Muscle layer of colon (tissue), 2 donors: ENCODE results near the gene SYT14.

Source experiments
- H3K27ac ChIP-seq: one replicate; pipeline ENCODE4 v1.7.0; 2013; ENCODE audit warnings: low read depth, mild to moderate bottlenecking, low read length, moderate library complexity
- H3K27me3 ChIP-seq, 2 donors: one replicate each; pipeline ENCODE4 v1.7.0; 2013; ENCODE audit warnings: low read length in 2 of 2, mild to moderate bottlenecking in 2 of 2; ENCODE audit not compliant: insufficient read depth in 2 of 2, control insufficient read depth in 1 of 2
- H3K36me3 ChIP-seq: one replicate; pipeline ENCODE4 v1.7.0; 2013; ENCODE audit warnings: mild to moderate bottlenecking, low read length; ENCODE audit not compliant: insufficient read depth
- H3K4me1 ChIP-seq: one replicate; pipeline ENCODE4 v1.7.0; 2013; ENCODE audit warnings: mild to moderate bottlenecking, low read length; ENCODE audit not compliant: insufficient read depth
- H3K4me3 ChIP-seq, 2 donors: one replicate each; pipeline ENCODE4 v1.7.0; 2013; ENCODE audit warnings: low read length in 2 of 2, low read depth in 1 of 2, mild to moderate bottlenecking in 1 of 2, moderate library complexity in 1 of 2
- H3K9ac ChIP-seq: one replicate; pipeline ENCODE4 v1.7.0; 2013; ENCODE audit warnings: low read length
- H3K9me3 ChIP-seq: one replicate; pipeline ENCODE4 v1.7.0; 2013; ENCODE audit warnings: mild to moderate bottlenecking, low read length
- donor health status: abdominal sarcoma.
- donor health status: Adenocarcinoma of cecum.

Gene SYT14

DNA sequence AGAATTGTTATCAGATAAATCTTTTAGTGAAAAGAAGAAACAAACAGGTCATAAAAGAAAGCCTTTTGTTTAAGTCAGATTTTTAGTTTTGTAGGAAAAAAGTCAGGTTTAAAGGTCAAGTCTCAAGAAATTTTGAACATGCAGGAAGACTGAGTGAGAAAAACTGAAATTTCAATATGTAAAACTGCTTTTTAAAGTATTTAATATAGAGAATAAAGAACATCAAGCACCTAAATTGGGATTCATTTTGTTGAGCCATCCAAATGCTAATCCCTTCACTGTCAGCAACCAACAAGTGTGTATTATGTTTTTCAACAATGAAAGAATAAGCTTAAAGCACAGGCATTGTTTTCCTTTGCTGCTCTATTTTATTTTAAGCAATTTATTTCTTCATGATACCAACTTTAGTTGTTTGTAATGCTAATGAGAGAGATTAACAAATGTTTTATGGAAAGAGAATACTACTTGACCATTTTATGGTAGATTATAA is 179.7 kb downstream of the SYT14 start:
- Histone ChIP-seq H3K27ac (no peak overlapping the region), H3K27me3 (no peaks in the 10 kb centered on the region), H3K9ac (no peak overlapping the region), H3K4me3 (no peak overlapping the region), H3K4me1 (no peaks in the 10 kb centered on the region), H3K9me3 (no peaks in the 10 kb centered on the region), H3K36me3 (no peaks in the 10 kb centered on the region)

DNA sequence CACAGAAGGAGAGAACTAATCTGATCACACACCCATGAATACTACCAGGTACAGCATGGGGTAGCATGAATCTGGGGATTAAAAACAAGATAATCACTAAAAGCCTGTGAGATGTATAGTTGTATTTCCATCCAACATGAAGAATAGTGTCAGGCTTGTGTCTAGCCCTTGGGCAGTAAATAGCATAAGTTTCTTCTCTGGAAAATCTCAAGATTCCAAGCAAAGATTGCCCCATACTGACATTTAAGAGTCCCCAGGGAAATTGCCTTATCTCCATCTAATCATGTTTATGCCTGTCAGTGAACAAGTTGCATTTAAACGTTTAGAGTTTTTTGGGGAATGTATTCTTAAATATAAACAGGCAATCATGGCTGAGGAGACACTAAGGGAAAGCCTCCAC is 185.4 kb downstream of the SYT14 start:
- Histone ChIP-seq H3K27ac (no peak overlapping the region), H3K27me3 (no peaks in the 10 kb centered on the region), H3K4me1 (no peaks in the 10 kb centered on the region), H3K36me3 (no peaks in the 10 kb centered on the region), H3K9me3 (no peaks in the 10 kb centered on the region), H3K4me3 (no peak overlapping the region), H3K9ac (no peak overlapping the region)

DNA sequence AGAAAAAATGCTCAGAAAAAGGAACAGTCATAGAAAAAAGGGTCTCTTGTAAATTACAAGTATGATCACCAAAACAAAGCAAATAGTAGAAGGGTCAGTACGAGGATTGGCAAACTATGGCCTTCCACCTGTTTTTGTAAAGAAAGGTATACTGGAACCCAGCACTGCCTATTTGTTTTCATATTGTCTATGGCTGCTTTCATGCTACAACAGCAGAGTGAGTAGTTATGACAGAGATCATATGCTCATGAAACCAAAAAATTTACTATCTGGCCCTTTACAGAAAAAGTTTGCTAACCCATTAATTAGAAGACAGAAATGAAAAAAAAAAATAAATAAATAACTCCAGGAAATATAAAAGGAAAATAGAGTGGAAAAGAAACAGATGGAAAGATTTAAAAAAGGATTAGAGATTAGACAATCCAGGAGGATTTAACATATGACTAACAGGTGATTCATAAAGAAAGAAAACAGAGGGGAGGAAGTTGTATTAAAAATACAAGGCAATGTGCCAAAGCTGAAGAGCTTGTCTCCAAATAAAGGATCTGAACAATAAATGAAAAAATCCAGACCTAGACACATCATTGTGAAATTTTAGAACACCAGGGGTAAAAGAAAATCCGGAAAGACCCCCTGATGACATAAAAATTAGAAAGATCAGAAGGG is 186.0 kb downstream of the SYT14 start:
- Histone ChIP-seq H3K27ac (no peak overlapping the region), H3K9me3 (no peaks in the 10 kb centered on the region), H3K9ac (no peak overlapping the region), H3K36me3 (no peaks in the 10 kb centered on the region), H3K27me3 (no peaks in the 10 kb centered on the region), H3K4me3 (no peak overlapping the region), H3K4me1 (no peaks in the 10 kb centered on the region)

DNA sequence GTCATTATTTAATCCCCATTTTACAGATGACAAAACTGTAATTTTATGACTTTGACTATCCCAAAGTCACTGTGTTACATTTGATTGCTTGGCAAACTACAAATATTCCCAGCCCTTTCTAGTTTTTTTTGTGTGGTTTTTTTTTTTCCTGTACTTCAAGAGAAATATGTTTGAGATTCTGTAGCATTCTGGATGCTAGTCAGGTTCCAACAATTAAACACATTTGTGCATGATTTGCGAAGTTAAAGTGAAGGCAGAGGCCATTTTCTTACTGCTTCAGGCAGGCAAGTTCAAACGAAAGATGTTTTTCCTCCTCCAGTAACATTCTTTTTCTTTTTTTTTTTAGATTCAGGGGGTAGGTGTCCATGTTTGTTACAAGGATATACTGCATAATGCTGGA is 186.7 kb downstream of the SYT14 start:
- H3K4me3 ChIP-seq = no peak overlapping the region
- H3K9ac ChIP-seq = no peak overlapping the region
- no peaks in the 10 kb centered on the region for H3K27me3 ChIP-seq
- H3K27ac ChIP-seq = no peak overlapping the region
- H3K9me3 ChIP-seq = no peaks in the 10 kb centered on the region
- H3K4me1 ChIP-seq = no peaks in the 10 kb centered on the region
- H3K36me3 ChIP-seq = no peaks in the 10 kb centered on the region

DNA sequence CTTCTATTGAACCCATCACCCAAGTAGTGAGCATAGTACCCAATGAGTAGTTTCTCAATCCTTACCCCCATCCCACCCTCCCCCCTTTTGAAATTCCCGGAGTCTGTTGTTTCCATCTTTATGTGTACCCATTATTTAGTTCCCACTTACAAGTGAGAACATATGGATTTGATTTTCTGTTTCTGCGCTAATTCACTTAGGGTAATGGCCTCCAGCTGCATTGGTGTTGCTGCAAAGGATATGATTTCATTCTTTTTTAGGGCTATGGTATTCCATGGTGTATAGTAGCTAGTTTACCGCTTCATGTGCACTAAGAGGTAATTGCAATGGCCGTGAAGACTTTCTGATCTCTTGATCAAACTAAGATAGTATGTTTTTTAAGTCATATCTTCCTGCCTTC is 187.1 kb downstream of the SYT14 start:
- H3K4me1 ChIP-seq = no peaks in the 10 kb centered on the region

DNA sequence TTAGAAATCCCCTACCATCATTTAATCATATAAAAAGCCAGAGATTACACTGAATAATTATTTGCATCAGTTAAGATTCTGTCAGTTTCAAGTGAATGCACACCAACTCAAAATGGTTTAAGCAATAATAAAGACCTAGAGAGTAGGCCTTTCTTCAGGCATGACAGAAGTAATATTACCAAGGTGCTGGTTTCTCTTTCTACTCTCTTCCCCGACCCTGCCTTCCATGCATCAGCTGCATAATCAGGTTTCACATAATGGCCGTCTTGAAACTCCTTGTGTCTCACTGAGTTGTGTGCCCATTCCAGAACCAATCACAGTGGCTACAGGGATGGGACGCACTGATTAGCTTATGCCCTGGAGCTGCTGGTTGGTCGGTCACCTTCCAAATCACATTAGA is 191.1 kb downstream of the SYT14 start:
- H3K4me3 ChIP-seq = no peak overlapping the region
- H3K4me1 ChIP-seq = no peaks in the 10 kb centered on the region
- H3K36me3 ChIP-seq = no peaks in the 10 kb centered on the region
- no peak overlapping the region for H3K27ac ChIP-seq
- no peak overlapping the region for H3K9ac ChIP-seq
- no peaks in the 10 kb centered on the region for H3K27me3 ChIP-seq
- no peaks in the 10 kb centered on the region for H3K9me3 ChIP-seq

More for the DNA sequence above, 187.1 kb downstream of the SYT14 start:
- Histone ChIP-seq H3K27ac (no peak overlapping the region), H3K4me3 (no peak overlapping the region), H3K36me3 (no peaks in the 10 kb centered on the region), H3K27me3 (no peaks in the 10 kb centered on the region), H3K9me3 (no peaks in the 10 kb centered on the region), H3K9ac (no peak overlapping the region)

DNA sequence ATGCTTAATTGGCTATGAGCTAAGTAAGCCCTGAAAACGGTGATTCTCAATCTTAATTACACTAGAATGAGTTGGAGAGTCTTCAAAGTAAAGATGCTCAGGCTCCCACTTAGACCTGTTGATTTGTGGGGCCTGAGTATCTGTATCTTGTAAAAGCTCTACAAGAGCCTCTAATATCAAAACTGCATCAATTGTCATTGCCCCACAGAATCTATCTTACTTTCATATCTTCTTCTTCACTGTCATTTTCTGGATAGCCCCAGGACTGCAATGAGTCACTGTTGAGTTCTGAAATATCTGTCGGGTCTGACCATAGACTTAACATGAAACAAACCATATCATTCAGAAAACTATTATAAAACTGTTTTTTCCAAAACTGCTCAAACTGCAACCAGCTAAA is 191.7 kb downstream of the SYT14 start:
- Histone ChIP-seq H3K36me3 (no peaks in the 10 kb centered on the region), H3K9ac (no peak overlapping the region), H3K27me3 (no peaks in the 10 kb centered on the region), H3K9me3 (no peaks in the 10 kb centered on the region), H3K4me1 (no peaks in the 10 kb centered on the region), H3K27ac (no peak overlapping the region), H3K4me3 (no peak overlapping the region)

DNA sequence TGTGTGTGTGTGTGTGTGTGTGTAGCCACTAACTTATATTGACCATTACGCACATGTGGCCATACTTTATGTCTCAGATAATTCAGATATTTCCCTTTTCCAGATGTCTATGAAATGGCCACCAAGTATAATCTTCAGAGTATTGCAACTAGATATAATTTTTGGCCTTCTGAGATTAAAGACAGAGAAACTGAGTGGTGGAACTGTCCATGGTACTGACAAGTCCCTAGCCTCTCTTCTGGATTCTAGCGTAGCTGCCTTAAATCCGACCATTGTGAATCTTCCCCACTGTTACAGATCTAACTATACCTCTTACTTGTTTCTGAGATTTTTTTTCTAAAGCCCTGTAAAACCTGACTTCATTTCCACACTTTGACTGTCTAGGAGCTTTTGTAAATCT is 194.6 kb downstream of the SYT14 start:
- H3K4me3 ChIP-seq = no peak overlapping the region
- H3K9me3 ChIP-seq = no peaks in the 10 kb centered on the region
- no peaks in the 10 kb centered on the region for H3K36me3 ChIP-seq
- H3K27ac ChIP-seq = no peak overlapping the region
- H3K4me1 ChIP-seq = no peaks in the 10 kb centered on the region
- H3K27me3 ChIP-seq = no peaks in the 10 kb centered on the region
- no peak overlapping the region for H3K9ac ChIP-seq

DNA sequence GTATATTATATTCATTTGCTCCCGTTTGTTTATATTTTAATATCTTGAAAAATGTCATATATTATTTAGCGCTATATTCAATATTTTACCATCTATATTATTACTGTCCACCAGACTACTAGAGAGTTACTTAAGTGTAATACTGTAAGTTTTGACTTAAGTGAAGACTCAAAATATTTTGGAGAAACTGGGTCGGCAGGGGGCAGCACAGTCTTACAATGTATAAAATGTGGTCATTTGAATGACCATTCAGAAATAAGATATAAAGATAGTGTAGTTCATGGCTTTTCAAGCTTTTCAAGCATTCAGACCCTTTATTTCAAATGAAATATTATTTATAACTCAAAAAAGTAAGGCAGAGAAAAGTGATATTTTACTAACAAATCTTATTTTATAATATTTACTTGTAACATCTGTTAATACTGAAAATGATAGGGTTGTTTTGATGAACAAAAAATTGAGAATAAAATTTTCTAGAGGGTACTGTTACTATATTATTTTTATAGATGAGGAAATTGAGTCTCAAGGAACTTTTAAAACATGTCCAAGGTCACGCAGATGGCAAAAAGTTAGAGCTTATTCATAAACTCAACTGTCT is 205.5 kb downstream of the SYT14 start:
- H3K36me3 ChIP-seq = no peaks in the 10 kb centered on the region
- H3K4me1 ChIP-seq = no peaks in the 10 kb centered on the region
- H3K27ac ChIP-seq = no peak overlapping the region
- H3K9me3 ChIP-seq = no peaks in the 10 kb centered on the region
- no peak overlapping the region for H3K9ac ChIP-seq
- H3K27me3 ChIP-seq = no peaks in the 10 kb centered on the region
- H3K4me3 ChIP-seq = no peak overlapping the region

DNA sequence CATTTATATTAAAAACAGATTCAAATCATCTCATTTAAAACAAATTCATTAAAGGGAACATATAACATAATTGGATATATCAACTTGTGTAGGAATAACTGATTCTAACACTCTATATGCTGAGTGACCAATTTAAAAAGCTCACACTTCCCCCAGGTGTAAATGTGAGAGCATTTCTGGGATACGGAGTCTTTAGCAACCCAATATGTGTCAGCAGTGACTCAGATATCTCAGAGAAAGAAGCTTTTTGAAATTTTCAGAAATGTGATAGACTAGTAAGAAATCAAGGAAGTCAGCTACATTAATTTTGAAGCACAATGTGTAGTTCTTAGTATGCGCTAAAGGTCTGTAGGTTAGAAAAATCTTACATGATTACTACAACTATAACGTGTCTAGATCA is 206.7 kb downstream of the SYT14 start:
- Histone ChIP-seq H3K27me3 (no peaks in the 10 kb centered on the region), H3K9ac (no peak overlapping the region), H3K36me3 (no peaks in the 10 kb centered on the region)

DNA sequence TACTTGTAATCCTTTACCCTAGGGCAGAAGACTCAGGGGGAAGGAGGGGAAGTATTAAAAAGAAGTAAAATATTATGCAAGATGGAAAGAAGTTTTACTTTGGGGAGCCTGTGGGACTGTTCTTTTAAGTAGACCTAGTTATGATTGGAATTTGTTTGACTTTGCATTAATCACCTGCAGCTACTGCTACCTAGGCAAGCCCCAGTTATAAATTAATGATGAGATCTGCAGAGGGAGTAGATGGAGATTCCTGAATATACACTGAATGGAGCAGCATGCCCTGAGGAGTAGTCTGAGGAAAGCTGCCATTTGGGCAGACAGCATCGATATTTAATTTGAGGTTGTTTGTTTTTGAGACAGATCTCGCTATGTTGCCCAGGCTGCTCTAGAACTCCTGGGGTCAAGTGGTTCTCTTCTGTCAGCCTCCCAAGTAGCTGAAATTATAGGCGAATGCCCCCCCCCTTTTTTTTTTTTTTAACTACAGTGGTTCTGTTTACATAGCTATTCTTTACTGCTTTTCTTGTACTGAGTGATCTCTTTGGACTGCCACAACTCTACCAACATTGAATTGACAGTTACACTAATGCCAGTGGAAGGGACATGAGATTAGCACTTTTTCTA is 213.1 kb downstream of the SYT14 start:
- Histone ChIP-seq H3K27ac (no peak overlapping the region), H3K27me3 (no peaks in the 10 kb centered on the region), H3K36me3 (no peaks in the 10 kb centered on the region), H3K4me3 (no peak overlapping the region), H3K9ac (no peak overlapping the region), H3K4me1 (no peaks in the 10 kb centered on the region), H3K9me3 (no peaks in the 10 kb centered on the region)

More for the DNA sequence above, 206.7 kb downstream of the SYT14 start:
- Histone ChIP-seq H3K9me3 (no peaks in the 10 kb centered on the region), H3K4me1 (no peaks in the 10 kb centered on the region), H3K4me3 (no peak overlapping the region), H3K27ac (no peak overlapping the region)

DNA sequence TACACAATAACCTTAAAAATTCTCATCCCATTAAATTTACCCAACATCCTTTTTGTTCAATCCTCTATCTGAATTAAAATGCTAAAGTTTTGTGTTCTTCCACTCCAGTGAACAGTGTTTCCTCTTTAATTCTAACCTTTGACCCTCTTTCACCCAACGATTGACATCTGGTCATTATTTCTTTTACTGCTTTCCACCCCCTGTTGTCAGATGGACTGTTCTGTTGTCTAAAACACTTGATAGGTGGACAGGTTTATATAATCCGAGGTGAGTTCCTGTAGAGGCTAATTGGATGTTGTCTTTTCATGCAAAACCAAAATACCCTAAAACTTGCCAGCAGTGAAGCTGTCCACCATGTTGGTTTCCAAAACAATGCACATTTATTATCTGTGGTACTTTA is 221.2 kb downstream of the SYT14 start:
- Histone ChIP-seq H3K4me1 (no peaks in the 10 kb centered on the region), H3K27ac (no peak overlapping the region), H3K4me3 (no peak overlapping the region), H3K27me3 (no peaks in the 10 kb centered on the region), H3K9ac (no peak overlapping the region), H3K9me3 (no peaks in the 10 kb centered on the region), H3K36me3 (no peaks in the 10 kb centered on the region)
